HEK293T (cell line): ENCODE data around the gene FANCG.

Experiments
- ARNT ChIP-seq: fragments of 450-650 bp; IDR thresholded peaks from 2 replicates; pipeline ENCODE4 v1.6.1; 2017; ENCODE audit warnings: mild to moderate bottlenecking
- BHLHE40 ChIP-seq: fragments of 450-650 bp; IDR thresholded peaks from 2 replicates; pipeline ENCODE4 v1.6.1; 2016; ENCODE audit warnings: mild to moderate bottlenecking, moderate library complexity, borderline replicate concordance
- ELF4 ChIP-seq: fragments of 450-650 bp; IDR thresholded peaks from 2 replicates; pipeline ENCODE4 v1.6.1; 2017; ENCODE audit warnings: antibody characterized with exemption
- FOXK2 ChIP-seq: fragments of 450-650 bp; IDR thresholded peaks from 2 replicates; pipeline ENCODE4 v1.6.1; 2016; ENCODE audit warnings: mild to moderate bottlenecking
- LEF1 ChIP-seq: fragments of 450-650 bp; IDR thresholded peaks from 2 replicates; pipeline ENCODE4 v1.6.1; 2017; ENCODE audit warnings: mild to moderate bottlenecking, borderline replicate concordance
- NFRKB ChIP-seq: fragments of 450-650 bp; IDR thresholded peaks from 2 replicates; pipeline ENCODE4 v1.6.1; 2016; ENCODE audit warnings: mild to moderate bottlenecking, moderate library complexity
- SP1 ChIP-seq: fragments of 450-650 bp; IDR thresholded peaks from 2 replicates; pipeline ENCODE4 v1.6.1; 2017
- SUZ12 ChIP-seq: fragments of 450-650 bp; IDR thresholded peaks from 2 replicates; pipeline ENCODE4 v1.6.1; 2016; ENCODE audit warnings: mild to moderate bottlenecking

- no peak; the same call in 1 of the 2 replicates for TF ChIP-seq ARNT
- peak; percentile 97 for TF ChIP-seq ELF4
- TF ChIP-seq BHLHE40, result no peak
- peak; percentile 14; the same call in 1 of the 2 replicates for TF ChIP-seq NFRKB
- 0 out of 2 replicates have a peak, but pooled peaks have one; percentile 38 for TF ChIP-seq LEF1
- TF ChIP-seq SUZ12, result no peak
- no peak for TF ChIP-seq SP1
- no peak for TF ChIP-seq FOXK2
These were observed 16.5 kb upstream of the FANCG start, which contains the start of gene PIGO for GRCh38 chr9:35096035-35096849.
